ENCODE data around the gene TUBGCP2. TPM values are rescaled to one million over a fixed set of nuclear protein-coding genes. Genes with fewer than 3 reads are reported as not detected.

Gene TUBGCP2
- total RNA-seq, 1 donor from 2014 or later = 70.6 TPM

DNA sequence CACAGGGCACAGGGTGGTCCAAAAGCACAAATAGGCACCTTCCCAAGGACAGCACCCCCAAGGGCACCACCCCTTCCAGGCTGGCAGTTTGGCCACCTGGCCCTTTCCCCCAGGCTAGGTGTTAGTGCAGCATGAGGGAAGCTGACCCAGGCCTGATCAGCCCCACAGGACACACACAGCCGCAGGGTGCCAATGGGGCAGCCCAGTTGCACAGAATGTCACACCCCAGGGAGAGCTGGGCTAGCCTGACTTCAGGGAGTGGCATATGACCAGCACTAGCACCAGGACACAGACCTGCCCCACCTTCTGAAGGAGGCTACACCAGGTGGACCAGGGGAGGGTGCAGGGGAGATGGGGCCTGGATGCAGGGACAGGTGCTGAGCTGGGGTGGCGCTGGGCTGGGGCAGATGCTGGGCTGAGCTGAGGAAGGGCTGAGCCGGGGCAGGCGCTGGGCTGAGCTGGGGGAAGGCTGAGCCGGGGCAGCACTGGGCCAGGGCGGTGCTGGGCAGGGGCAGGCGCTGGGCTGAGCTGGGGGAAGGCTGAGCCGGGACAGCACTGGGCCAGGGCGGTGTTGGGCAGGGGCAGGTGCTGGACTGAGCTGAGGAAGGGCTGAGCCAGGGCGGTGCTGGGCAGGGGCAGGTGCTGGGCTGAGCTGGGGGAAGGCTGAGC lies 28.1 kb downstream of the TUBGCP2 start:
- peaks cover 22% of the 10 kb centered on the region for H3K4me1 Mint-ChIP-seq
- H3K27ac Mint-ChIP-seq = no peak overlapping the region
- peaks cover 34% of the 10 kb centered on the region for H3K36me3 Mint-ChIP-seq (ENCODE audit: low read depth)
- H3K9me3 Mint-ChIP-seq = no peaks in the 10 kb centered on the region
- intact Hi-C loops (cut with micrococcal nuclease) = no loop called here
- H3K4me3 Mint-ChIP-seq = no peak overlapping the region
- H3K27me3 Mint-ChIP-seq = no peaks in the 10 kb centered on the region
- no peak for DNase-seq

DNA sequence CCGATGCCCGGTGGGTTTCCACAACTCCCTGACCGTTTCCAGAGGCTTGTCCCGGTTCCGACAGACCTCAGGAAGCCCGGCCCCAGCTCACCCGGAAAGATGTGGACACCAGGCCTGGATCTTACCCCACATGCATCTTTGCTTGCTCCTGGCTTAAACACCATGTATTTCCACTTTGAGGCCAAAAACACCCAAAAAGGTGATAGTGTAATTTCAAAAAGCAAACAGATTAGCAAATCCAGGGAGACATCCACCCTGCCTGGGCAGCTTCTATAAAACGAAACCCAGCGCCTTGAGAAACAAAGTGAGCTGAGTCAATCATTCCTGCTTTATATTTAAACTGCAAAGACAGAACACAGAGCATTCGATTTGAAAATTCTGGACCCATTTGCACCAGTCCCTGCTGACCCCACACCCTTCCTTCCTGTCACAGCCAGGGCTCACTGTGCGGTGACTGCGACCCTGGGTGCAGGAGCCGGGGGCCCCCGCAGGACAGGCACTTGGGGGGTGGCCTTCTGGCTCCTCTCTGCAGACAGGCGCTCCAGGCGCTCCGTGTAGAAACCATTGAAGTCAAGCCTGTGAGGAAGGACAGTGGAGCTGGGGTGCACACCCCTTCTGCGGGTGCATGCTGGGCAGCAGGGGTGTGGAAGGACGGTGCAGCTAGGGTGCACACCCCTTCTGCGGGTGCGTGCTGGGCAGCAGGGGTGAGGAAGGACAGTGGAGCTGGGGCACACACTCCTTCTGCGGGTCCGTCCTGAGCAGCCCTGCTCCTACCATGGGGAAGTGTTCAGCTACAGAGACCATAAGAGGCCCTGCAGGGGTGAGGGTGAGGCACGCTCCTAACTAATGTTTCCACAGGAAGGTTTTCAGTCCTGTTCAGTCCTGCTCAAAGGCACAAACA lies 29.1 kb downstream of the TUBGCP2 start:
- H3K9me3 Mint-ChIP-seq = no peaks in the 10 kb centered on the region
- no peak for DNase-seq
- H3K27ac Mint-ChIP-seq = no peak overlapping the region
- no peak overlapping the region for H3K4me3 Mint-ChIP-seq
- H3K4me1 Mint-ChIP-seq = peaks cover 27% of the 10 kb centered on the region
- H3K27me3 Mint-ChIP-seq = no peaks in the 10 kb centered on the region
- H3K36me3 Mint-ChIP-seq (ENCODE audit: low read depth) = peaks cover 31% of the 10 kb centered on the region
- intact Hi-C loops (cut with micrococcal nuclease) = loop anchor here (1.0 to 5.0 kb wide), 2 partner anchors 28 to 78 kb away; partner anchors contain the start of gene FUOM

DNA sequence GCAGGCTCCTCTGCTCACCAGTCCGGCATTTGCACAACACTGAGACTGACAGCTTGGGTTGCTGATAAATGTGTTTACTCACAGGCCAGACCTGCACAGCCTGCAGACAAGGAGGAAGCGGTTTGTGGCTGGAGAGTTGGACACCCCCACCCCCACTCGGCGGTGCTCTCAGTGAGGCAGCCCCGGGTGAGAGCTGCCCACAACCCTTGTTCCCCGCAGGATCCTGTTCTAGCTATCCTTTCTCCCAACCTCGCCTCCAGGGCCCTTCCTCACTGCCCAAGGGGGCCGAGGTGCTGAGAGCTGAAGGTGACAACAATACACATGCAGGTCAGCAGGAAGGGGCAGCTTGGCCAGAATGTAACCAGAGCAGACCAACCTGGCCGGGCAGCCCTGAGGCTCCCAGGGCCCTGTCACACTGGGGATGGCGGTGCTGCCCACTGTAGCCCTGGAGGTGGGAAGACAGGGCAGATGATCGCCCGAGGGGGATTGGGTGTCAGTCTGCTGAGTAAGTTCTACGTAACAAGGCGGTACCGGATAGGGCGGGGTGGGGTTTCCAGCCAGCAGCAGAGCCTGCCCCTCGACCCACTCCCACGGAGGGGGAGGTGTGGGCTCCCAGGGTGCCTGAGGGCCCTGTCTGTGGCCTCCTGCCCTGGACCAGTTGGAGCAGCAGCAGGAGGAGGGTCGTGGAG lies 30.0 kb downstream of the TUBGCP2 start:
- intact Hi-C loops (cut with micrococcal nuclease) = loop anchor here (1.0 to 5.0 kb wide), 2 partner anchors 29 to 79 kb away; partner anchors contain the start of gene FUOM
- H3K27ac Mint-ChIP-seq = peak overlapping the region; percentile 88
- H3K4me1 Mint-ChIP-seq = peaks cover 28% of the 10 kb centered on the region
- H3K9me3 Mint-ChIP-seq = no peaks in the 10 kb centered on the region
- H3K27me3 Mint-ChIP-seq = no peaks in the 10 kb centered on the region
- H3K36me3 Mint-ChIP-seq (ENCODE audit: low read depth) = peaks cover 25% of the 10 kb centered on the region
- DNase-seq = peak; percentile 87
- H3K4me3 Mint-ChIP-seq = peak overlapping the region; percentile 79

DNA sequence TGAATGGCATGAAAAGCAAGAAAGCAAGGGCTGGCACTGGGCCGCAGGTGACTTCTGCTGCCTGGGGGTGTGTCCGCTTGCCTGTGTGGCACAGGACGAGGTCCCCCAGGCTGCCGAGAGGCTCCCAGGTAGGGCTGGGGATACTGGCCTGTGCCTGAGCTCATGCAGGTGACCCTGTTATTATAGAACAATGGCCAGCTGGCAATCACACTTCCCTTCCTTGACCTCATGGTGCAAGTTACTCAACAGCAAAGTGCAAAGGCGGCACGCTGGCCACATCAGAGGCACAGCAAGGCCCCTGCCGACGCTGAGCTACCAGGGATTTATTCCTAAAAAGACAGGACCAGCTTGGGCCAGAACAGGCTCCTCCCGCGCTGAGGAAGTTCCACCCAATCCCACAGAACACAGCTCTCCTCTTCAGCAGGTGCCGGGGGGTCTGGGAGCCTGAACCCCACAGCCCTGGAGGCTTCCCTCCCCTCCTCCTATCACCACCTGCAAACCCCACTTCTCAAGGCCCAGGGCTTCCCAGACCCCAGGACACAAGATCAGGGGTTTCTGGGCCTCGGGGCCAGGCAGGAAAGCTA lies 30.6 kb downstream of the TUBGCP2 start:
- peak overlapping the region; percentile 88 for H3K27ac Mint-ChIP-seq
- no peaks in the 10 kb centered on the region for H3K9me3 Mint-ChIP-seq
- no peak for DNase-seq
- H3K36me3 Mint-ChIP-seq (ENCODE audit: low read depth) = peaks cover 21% of the 10 kb centered on the region
- peaks cover 28% of the 10 kb centered on the region for H3K4me1 Mint-ChIP-seq
- no peaks in the 10 kb centered on the region for H3K27me3 Mint-ChIP-seq
- peak overlapping the region; percentile 79 for H3K4me3 Mint-ChIP-seq
- intact Hi-C loops (cut with micrococcal nuclease) = loop anchor here (5.0 kb wide), 1 partner anchor 79 kb away; the partner anchor contains the start of gene FUOM

DNA sequence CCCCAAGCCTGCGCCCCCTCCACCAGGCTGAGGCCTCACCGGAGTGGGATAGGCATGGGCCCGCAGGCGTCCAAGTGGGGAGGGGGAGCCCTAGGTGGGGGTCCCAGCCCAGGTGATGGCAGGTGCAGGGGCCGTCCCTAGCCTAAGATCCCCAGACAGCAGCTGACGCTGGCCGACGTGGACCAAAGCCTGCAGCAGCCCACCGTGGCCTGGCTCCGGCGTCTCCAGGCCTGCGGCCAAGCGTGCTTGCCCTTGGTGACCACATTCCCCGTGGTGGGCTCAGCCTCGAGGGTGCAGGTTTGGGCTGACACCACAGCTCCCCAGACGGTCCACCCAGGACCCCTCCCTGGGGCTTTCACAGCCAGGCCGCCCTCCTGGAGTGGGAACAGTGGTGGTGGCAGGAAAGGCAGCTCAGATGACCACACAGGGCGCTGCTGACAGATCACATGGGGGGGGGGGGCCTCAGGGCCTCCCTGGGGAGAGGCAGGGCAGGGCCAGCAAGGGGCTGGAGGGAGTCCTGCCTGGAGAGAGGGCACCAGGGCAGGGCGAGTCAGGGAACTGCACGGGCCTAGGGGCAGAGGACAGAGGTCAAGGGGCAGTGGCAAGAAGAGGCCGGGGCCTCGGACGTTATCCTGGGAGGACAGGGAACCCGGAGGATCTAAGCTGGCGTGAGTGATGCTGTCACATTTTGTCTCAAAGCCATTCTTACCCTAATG lies 31.2 kb downstream of the TUBGCP2 start:
- no peak for DNase-seq
- peak overlapping the region; percentile 79 for H3K4me3 Mint-ChIP-seq
- no peak overlapping the region for H3K27ac Mint-ChIP-seq
- no peaks in the 10 kb centered on the region for H3K27me3 Mint-ChIP-seq
- peaks cover 26% of the 10 kb centered on the region for H3K36me3 Mint-ChIP-seq (ENCODE audit: low read depth)
- intact Hi-C loops (cut with micrococcal nuclease) = loop anchor here (5.0 kb wide), 1 partner anchor 80 kb away; the partner anchor contains the start of gene FUOM
- H3K4me1 Mint-ChIP-seq = peaks cover 28% of the 10 kb centered on the region
- H3K9me3 Mint-ChIP-seq = no peaks in the 10 kb centered on the region

DNA sequence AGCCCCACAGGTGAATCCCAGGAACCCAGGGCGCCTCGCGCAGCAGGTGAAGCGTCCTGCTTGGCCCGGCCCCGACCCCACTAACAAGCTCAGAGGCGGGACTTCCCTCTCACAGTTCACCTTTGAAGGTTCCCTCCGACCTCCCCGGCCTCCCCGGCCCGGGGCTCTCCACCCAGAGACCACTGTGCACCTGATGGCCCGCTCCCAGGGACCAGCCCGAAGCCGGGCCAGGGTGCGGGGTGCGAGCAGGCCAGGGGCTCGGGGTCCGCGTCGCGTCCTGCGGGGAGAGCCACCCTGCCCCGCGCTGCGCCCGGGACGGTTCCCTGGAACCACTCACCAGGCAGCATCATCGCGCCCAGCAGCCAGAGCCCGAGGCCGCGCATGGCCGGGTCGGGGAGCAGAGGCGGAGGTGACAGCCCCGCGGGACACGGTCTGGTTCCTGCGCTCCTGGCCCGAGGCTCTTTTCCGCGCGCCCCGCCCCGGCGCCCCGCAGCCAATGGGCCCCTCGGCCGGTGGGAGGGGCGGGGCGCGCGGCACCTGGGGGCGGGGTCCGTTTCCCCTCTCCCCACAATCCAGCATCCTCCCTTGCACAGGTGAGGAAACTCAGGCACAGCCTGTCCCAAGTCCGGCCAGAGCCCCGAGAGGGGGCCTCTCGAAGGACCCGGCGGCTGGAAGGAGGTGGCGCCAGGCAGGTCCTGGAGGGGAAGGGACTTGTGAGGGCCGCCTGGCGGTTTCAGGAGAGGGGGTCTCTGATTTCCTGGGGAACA lies 32.1 kb downstream of the TUBGCP2 start, which contains the start of gene ADAM8:
Gene ADAM8, minus strand, starts transcription at position 434 of the 767 bp plus-strand sequence. Its CDS starts 51 bp downstream, at position 383.
- peaks cover 26% of the 10 kb centered on the region for H3K36me3 Mint-ChIP-seq (ENCODE audit: low read depth)
- H3K27ac Mint-ChIP-seq = peak within 1 kb of the TSS; percentile 93
- peak within 1 kb of the TSS; percentile 96 for H3K4me3 Mint-ChIP-seq
- no peaks in the 10 kb centered on the region for H3K9me3 Mint-ChIP-seq
- peaks cover 29% of the 10 kb centered on the region for H3K4me1 Mint-ChIP-seq
- intact Hi-C loops (cut with micrococcal nuclease) = loop anchor here (1.0 to 5.0 kb wide), 2 partner anchors 81 to 132 kb away; partner anchors contain the start of gene FUOM
- peak; percentile 93 for DNase-seq
- H3K27me3 Mint-ChIP-seq = no peaks in the 10 kb centered on the region

DNA sequence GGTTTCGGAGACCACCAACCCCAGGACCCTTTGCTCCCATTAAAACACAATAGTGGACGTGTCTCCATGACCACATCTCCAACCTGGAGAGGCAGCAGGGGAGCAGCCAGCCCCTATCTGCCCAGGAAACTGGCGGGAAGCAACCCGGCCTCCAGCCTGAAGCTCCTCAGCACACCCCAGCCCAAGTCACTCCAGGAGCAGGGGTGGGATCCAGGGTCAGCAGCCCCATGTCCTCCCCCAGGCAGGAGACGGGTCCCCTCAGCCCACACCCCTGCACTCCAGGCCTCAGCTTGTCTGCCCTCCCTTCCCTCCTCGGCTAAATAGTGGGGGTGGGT lies 32.6 kb downstream of the TUBGCP2 start:
- Mint-ChIP-seq H3K4me3 (peak overlapping the region; percentile 96), H3K4me1 (peaks cover 29% of the 10 kb centered on the region)
- no peak for DNase-seq

DNA sequence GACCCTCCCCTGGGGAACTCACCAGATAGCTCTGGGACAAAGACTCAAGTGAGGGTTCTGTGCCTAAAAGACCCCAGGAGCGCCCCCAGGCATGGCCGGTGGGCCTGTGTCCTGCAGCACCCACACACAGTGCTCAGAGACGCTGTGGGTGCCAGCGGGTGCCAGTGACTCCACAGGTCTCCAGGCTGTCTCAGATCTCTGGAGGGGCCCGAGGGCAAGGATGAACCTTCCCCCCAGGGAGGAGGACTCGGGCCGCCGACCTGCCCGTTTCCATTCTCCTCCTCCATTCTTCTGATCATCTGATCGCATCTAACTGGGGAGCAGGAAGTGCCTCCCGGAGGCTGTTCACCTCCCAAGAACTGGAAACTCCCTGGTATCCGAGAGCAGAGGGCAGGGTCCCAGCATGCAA lies 33.0 kb downstream of the TUBGCP2 start:
- H3K4me3 Mint-ChIP-seq = peak overlapping the region; percentile 96
- no peaks in the 10 kb centered on the region for H3K27me3 Mint-ChIP-seq
- H3K27ac Mint-ChIP-seq = peak overlapping the region; percentile 93
- H3K4me1 Mint-ChIP-seq = peaks cover 29% of the 10 kb centered on the region
- peaks cover 25% of the 10 kb centered on the region for H3K36me3 Mint-ChIP-seq (ENCODE audit: low read depth)
- DNase-seq = peak; percentile 83
- no peaks in the 10 kb centered on the region for H3K9me3 Mint-ChIP-seq
- intact Hi-C loops (cut with micrococcal nuclease) = loop anchor here (1.0 to 5.0 kb wide), 4 partner anchors 16 to 131 kb away; partner anchors contain the start of gene FUOM

More for the DNA sequence above, 32.6 kb downstream of the TUBGCP2 start:
- H3K36me3 Mint-ChIP-seq (ENCODE audit: low read depth) = peaks cover 25% of the 10 kb centered on the region
- intact Hi-C loops (cut with micrococcal nuclease) = loop anchor here (1.0 to 5.0 kb wide), 2 partner anchors 81 to 132 kb away; partner anchors contain the start of gene FUOM
- H3K27me3 Mint-ChIP-seq = no peaks in the 10 kb centered on the region
- H3K27ac Mint-ChIP-seq = peak overlapping the region; percentile 93
- no peaks in the 10 kb centered on the region for H3K9me3 Mint-ChIP-seq

DNA sequence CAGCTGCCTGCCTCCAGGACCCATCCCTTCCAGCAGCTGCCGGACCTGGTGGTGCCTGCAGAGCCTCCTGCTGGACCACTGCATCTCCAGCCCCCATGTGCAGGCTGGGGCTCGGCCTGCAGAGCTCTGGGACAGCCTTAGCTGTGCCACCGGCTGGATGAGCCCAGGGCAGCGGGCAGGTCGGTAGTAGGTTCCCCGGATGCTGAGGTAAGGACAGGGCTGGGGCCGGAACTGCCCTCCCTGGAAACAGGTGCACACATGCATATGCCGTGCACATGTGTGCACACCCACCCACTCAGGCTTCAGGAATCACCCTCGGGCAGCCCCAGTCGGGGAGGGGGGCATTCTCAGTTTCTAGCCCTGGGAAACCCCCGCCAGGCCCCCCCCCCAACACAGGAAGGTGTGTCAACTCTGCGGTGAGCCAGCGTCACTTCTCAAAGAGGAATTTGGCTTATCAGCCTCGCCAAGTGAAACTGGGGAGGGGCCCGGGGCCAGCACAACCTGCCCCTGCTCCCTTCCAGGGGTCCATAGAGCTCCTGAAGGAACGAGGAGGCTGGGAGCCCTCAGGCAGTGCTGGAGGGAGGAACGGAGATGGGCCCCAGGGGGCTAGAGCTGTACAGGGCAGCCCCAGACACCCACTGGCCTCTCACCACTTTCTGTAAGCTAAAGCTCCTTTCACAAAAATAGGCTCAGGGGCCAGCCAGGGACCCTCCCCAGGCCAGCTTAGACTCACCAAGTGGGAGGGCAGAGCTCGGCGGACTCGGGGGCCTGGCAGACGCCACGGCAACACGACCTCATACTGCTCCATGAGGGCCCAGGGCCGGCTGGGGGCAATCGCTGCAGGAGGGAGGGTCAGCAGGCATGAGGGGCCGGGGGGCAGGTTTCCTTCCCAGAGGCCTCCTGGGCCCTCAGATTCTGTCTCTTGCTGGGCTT lies 33.7 kb downstream of the TUBGCP2 start:
- Mint-ChIP-seq H3K4me3 (peak overlapping the region; percentile 96), H3K4me1 (peaks cover 29% of the 10 kb centered on the region), H3K36me3 (ENCODE audit: low read depth) (peaks cover 23% of the 10 kb centered on the region), H3K27me3 (no peaks in the 10 kb centered on the region), H3K27ac (peak overlapping the region; percentile 93), H3K9me3 (no peaks in the 10 kb centered on the region)
- peak; percentile 92 for DNase-seq
- intact Hi-C loops (cut with micrococcal nuclease) = loop anchor here (1.0 to 5.0 kb wide), 3 partner anchors 16 to 82 kb away; partner anchors contain the start of gene FUOM

DNA sequence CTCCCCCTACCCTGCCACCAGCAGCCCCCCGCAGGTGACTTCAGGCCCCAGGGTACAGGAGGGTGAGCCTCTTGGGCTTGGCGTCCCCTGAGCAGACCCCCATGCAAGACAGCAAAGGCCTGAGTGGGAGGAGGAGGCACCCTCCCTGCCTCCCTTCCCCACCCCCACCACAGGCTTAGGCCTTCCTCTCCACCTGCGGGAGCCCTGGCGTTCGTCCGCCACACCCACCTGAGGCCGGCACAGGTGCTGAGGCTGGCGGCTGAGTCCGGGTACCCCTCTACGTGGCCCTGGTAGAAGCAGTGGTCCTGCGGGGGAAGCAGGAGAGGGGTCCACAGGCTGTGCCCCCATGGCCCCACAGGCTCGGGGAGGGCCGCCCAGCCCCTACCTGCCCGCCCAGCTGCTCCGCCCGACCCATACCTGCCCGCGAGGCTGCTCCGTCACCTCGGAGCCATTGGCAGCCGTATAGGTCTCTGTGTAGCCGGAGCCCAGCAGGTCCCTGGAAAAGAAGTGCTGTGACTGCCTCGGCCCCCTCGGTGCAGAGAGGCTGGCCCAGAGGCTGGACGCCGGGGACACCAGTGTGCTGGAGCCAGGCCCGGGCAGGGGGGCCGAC lies 35.0 kb downstream of the TUBGCP2 start:
- H3K4me1 Mint-ChIP-seq = peaks cover 22% of the 10 kb centered on the region
- H3K27me3 Mint-ChIP-seq = no peaks in the 10 kb centered on the region
- intact Hi-C loops (cut with micrococcal nuclease) = no loop called here
- H3K4me3 Mint-ChIP-seq = no peak overlapping the region
- no peak for DNase-seq
- H3K36me3 Mint-ChIP-seq (ENCODE audit: low read depth) = peaks cover 22% of the 10 kb centered on the region
- H3K27ac Mint-ChIP-seq = no peak overlapping the region
- no peaks in the 10 kb centered on the region for H3K9me3 Mint-ChIP-seq

DNA sequence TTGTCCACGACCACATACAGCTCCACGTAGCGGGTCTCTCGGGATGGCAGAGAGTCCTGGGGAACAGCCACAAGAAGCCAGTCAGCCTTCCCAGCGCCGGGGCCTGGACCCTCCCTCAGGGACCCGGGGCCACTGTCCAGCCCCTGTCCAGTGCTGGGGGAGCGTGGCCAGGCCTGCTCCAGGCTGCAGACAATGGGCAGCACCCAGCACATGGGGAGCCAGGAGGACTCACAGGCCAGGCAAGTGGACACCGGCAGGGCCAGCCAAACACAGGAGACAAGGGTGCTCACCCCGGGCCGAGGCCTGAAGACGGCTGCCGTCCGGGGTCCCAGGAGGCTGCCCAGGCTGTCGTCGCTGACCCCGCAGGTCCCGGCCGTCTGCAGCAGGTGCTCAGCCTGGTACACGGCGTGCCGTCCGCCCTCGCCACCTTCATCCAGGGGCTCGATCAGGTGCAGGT lies 35.7 kb downstream of the TUBGCP2 start:
- H3K36me3 Mint-ChIP-seq (ENCODE audit: low read depth) = peaks cover 20% of the 10 kb centered on the region
- intact Hi-C loops (cut with micrococcal nuclease) = no loop called here

More for the DNA sequence above, 35.7 kb downstream of the TUBGCP2 start:
- H3K4me1 Mint-ChIP-seq = peaks cover 16% of the 10 kb centered on the region
- no peaks in the 10 kb centered on the region for H3K9me3 Mint-ChIP-seq
- DNase-seq = no peak
- H3K27ac Mint-ChIP-seq = no peak overlapping the region
- H3K4me3 Mint-ChIP-seq = no peak overlapping the region
- H3K27me3 Mint-ChIP-seq = no peaks in the 10 kb centered on the region
